Suprapubic skin (tissue), 4 donors: ENCODE data around the gene TMEM263. TPM values are rescaled to one million over a fixed set of nuclear protein-coding genes. Genes with fewer than 3 reads are reported as not detected.

Source experiments
- DNase-seq, 2 donors: peaks; one replicate each; pipeline ENCODE4 v3.0.0-alpha.2; 2019; ENCODE audit warnings: low spot score in 2 of 2
- H3K27ac ChIP-seq: fragments of 200-600 bp; sonication (generic); one replicate; pipeline ENCODE4 v1.5.1; 2019
- H3K27me3 ChIP-seq: fragments of 200-600 bp; sonication (generic); one replicate; pipeline ENCODE4 v1.5.1; 2019
- H3K36me3 ChIP-seq: fragments of 200-600 bp; sonication (generic); one replicate; pipeline ENCODE4 v1.5.1; 2019
- H3K4me1 ChIP-seq: fragments of 200-600 bp; sonication (generic); one replicate; pipeline ENCODE4 v1.5.1; 2019
- H3K4me3 ChIP-seq: fragments of 200-600 bp; sonication (generic); one replicate; pipeline ENCODE4 v1.5.1; 2019; ENCODE audit warnings: mild to moderate bottlenecking
- H3K9me3 ChIP-seq: fragments of 200-600 bp; sonication (generic); one replicate; pipeline ENCODE4 v1.5.1; 2019
- CTCF ChIP-seq, 2 donors: fragments of 200-600 bp in 1 of 2; fragments of 450-650 bp in 1 of 2; sonication (generic) in 1 of 2; IDR thresholded peaks; one replicate each; pipeline ENCODE4 v1.5.1; 2016 to 2019; ENCODE audit warnings: antibody characterized with exemption in 2 of 2, mild to moderate bottlenecking in 1 of 2, moderate library complexity in 1 of 2
- EP300 ChIP-seq: sonication (generic); formaldehyde crosslinking; IDR thresholded peaks from one replicate; pipeline ENCODE4 v1.6.1; 2017; ENCODE audit warnings: antibody characterized with exemption
- POLR2A ChIP-seq, 2 donors: fragments of 450-650 bp; IDR thresholded peaks; one replicate each; pipeline ENCODE4 v1.6.1; 2017; ENCODE audit warnings: antibody characterized with exemption in 2 of 2, mild to moderate bottlenecking in 2 of 2, moderate library complexity in 2 of 2
- POLR2AphosphoS5 ChIP-seq, 3 donors: sonication (generic); formaldehyde crosslinking; IDR thresholded peaks; one replicate each; pipeline ENCODE4 v1.6.1; 2017; ENCODE audit warnings: antibody characterized with exemption in 3 of 3
- WGBS: methylation state at CpG from one replicate; pipeline ENCODE4 v1.1.5; 2018; 5-methylcytosine and 5-hydroxymethylcytosine counted together
- total RNA-seq, 4 donors: library from RNA; depleted of rRNA; stranded (reverse); fragments of >200 nt; gene quantifications; one replicate each; pipeline ENCODE4 v1.1.0, GENCODE V29; 2016

Gene TMEM263
- total RNA-seq, 4 donors from 2014 or later, result 6.5 to 13.3 (median 11.9) TPM

GRCh38 chr12:106910202-106910601, 45.5 kb upstream of the TMEM263 start:
- DNase-seq, result no peak
- peaks cover 25% of the 10 kb centered on the region for H3K27me3 ChIP-seq
- H3K36me3 ChIP-seq, result no peaks in the 10 kb centered on the region
- WGBS, result 95% methylated on average over 1 of the region's 1 CpG
- no peak overlapping the region for H3K4me3 ChIP-seq
- no peak for TF ChIP-seq EP300
- TF ChIP-seq POLR2AphosphoS5 (IDR thresholded peaks at IDR 0.05), result no peak
- no peak for TF ChIP-seq POLR2A (IDR thresholded peaks at IDR 0.05)
- TF ChIP-seq CTCF (IDR thresholded peaks at IDR 0.05), result no peak
- H3K4me1 ChIP-seq, result no peaks in the 10 kb centered on the region
- no peaks in the 10 kb centered on the region for H3K9me3 ChIP-seq
- no peak overlapping the region for H3K27ac ChIP-seq

GRCh38 chr12:106911581-106911980, 44.1 kb upstream of the TMEM263 start:
- peaks cover 16% of the 10 kb centered on the region for H3K27me3 ChIP-seq
- no peaks in the 10 kb centered on the region for H3K36me3 ChIP-seq
- H3K4me1 ChIP-seq, result no peaks in the 10 kb centered on the region
- H3K27ac ChIP-seq, result no peak overlapping the region
- DNase-seq, result no peak
- 78% methylated on average over 6 of the region's 6 CpGs for WGBS
- no peaks in the 10 kb centered on the region for H3K9me3 ChIP-seq
- H3K4me3 ChIP-seq, result no peak overlapping the region
- TF ChIP-seq POLR2A (IDR thresholded peaks at IDR 0.05), result no peak

GRCh38 chr12:106913456-106913855, 42.3 kb upstream of the TMEM263 start:
- no peaks in the 10 kb centered on the region for H3K9me3 ChIP-seq

GRCh38 chr12:106914796-106915634, 40.7 kb upstream of the TMEM263 start:
- no peak for TF ChIP-seq POLR2AphosphoS5 (IDR thresholded peaks at IDR 0.05)
- no peak for TF ChIP-seq CTCF (IDR thresholded peaks at IDR 0.05)
- TF ChIP-seq EP300, result no peak
- no peak for TF ChIP-seq POLR2A (IDR thresholded peaks at IDR 0.05)
- 85% methylated on average over 3 of the region's 3 CpGs for WGBS

More at GRCh38 chr12:106913456-106913855, 42.3 kb upstream of the TMEM263 start:
- H3K27ac ChIP-seq, result no peak overlapping the region
- no peak overlapping the region for H3K4me3 ChIP-seq
- H3K27me3 ChIP-seq, result peaks cover 12% of the 10 kb centered on the region
- no peaks in the 10 kb centered on the region for H3K36me3 ChIP-seq
- TF ChIP-seq EP300 (no peak), POLR2A (IDR thresholded peaks at IDR 0.05) (no peak), CTCF (IDR thresholded peaks at IDR 0.05) (no peak), POLR2AphosphoS5 (IDR thresholded peaks at IDR 0.05) (no peak)
- no peak for DNase-seq
- 91% methylated on average over 10 of the region's 10 CpGs for WGBS
- no peaks in the 10 kb centered on the region for H3K4me1 ChIP-seq

GRCh38 chr12:106915635-106916026, 40.1 kb upstream of the TMEM263 start:
- Histone ChIP-seq H3K4me3 (no peak overlapping the region), H3K4me1 (no peaks in the 10 kb centered on the region), H3K9me3 (no peaks in the 10 kb centered on the region), H3K27me3 (peaks cover 4% of the 10 kb centered on the region), H3K36me3 (no peaks in the 10 kb centered on the region), H3K27ac (no peak overlapping the region)
- WGBS, result 71% methylated on average over 5 of the region's 5 CpGs
- TF ChIP-seq POLR2AphosphoS5 (IDR thresholded peaks at IDR 0.05) (no peak), POLR2A (IDR thresholded peaks at IDR 0.05) (no peak), CTCF (IDR thresholded peaks at IDR 0.05) (no peak), EP300 (no peak)
- DNase-seq, result no peak

More at GRCh38 chr12:106914796-106915634, 40.7 kb upstream of the TMEM263 start:
- Histone ChIP-seq H3K27me3 (peaks cover 4% of the 10 kb centered on the region), H3K4me1 (no peaks in the 10 kb centered on the region), H3K9me3 (no peaks in the 10 kb centered on the region), H3K36me3 (no peaks in the 10 kb centered on the region), H3K4me3 (no peak overlapping the region), H3K27ac (no peak overlapping the region)
- DNase-seq, result no peak
